ENCODE results near the gene ATP1A4.
A peak's percentile ranks its signal among the peaks of the same experiment; 100 is the strongest.
"Not testable (repeated sequence)": the region's sequence is repeated elsewhere in the genome, so short reads cannot be mapped to it uniquely, and the experiment has no call there.

The ATP1A4 gene

DNA sequence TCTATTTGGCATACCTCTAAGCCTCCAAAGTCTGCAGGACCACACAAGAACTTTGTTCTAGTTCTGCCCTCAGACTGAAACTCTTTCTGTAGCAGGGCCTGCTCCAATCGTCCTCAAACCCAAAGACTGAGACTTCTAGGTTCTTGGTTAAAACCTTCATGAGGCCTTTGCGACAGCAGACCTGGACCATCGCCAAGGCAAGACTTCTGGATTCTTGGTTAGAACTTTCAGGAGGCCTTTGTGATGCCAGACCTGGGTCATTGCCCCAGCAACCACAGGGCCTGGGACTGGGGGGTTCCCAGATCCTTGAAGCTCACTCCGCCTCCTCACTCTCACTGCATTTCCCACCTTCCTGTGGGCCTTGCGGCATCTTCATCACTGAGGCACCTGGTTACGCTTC is at the start of gene ATP1A4:
ATP1A4 (plus strand) TSS at position 301 of the 400 bp plus-strand sequence. CDS start 438 bp downstream, outside the sequence.
- Mint-ChIP-seq H3K36me3 (ENCODE audit: low read depth) (no peaks in the 10 kb centered on the region), H3K4me3 (no peak within 1 kb of the TSS), H3K9me3 (no peaks in the 10 kb centered on the region), H3K27ac (peak within 1 kb of the TSS; percentile 47), H3K4me1 (ENCODE audit: low read depth) (peaks cover 28% of the 10 kb centered on the region), H3K27me3 (no peaks in the 10 kb centered on the region)
- intact Hi-C loops (cut with micrococcal nuclease), result no loop called here

DNA sequence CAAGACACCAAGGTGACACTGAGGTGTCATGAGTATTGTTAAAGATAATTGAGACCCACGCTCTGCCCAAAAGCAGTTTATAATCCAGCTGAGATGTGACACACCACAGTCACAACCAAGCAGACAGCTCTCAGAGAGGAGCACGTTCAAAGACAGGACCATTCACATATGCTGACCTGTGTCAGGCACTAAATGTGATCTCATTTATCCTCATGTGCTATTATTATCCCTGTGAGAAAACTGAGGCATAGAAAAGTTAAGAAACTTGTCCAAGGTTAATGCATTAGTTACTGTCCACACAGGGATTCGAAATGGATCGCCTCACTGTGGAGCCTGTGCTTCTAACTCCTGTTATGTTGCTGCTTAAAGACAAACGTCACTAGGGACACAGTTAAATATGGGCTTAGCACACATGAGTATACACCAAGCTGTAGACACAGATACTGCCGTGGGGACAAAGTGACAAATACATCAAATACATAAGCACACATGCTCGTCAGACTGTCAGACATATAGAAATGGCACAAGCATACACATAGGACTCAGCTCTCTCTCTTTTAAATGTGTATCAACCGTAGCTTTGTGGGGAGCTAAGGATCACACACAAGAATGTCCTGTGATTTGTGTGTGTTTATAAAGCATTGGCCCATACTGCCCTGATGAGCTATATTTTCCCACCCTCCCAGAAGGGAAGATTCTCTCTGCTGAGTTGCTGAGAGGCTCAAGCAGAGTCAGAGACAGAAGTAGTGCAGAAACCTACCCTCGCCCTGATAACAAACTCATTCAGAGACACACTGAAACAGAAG is 49.5 kb upstream of the ATP1A4 start:
- no peaks in the 10 kb centered on the region for H3K9me3 Mint-ChIP-seq
- intact Hi-C loops (cut with micrococcal nuclease), result loop anchor here (1.0 to 5.0 kb wide), 6 partner anchors 60 to 275 kb away; no protein-coding TSS in a partner anchor
- no peak overlapping the region for H3K4me3 Mint-ChIP-seq
- peaks cover 85% of the 10 kb centered on the region for H3K4me1 Mint-ChIP-seq (ENCODE audit: low read depth)
- H3K27me3 Mint-ChIP-seq, result peaks cover 2% of the 10 kb centered on the region
- H3K27ac Mint-ChIP-seq, result peak overlapping the region; percentile 57
- H3K36me3 Mint-ChIP-seq (ENCODE audit: low read depth), result peaks cover 9% of the 10 kb centered on the region

DNA sequence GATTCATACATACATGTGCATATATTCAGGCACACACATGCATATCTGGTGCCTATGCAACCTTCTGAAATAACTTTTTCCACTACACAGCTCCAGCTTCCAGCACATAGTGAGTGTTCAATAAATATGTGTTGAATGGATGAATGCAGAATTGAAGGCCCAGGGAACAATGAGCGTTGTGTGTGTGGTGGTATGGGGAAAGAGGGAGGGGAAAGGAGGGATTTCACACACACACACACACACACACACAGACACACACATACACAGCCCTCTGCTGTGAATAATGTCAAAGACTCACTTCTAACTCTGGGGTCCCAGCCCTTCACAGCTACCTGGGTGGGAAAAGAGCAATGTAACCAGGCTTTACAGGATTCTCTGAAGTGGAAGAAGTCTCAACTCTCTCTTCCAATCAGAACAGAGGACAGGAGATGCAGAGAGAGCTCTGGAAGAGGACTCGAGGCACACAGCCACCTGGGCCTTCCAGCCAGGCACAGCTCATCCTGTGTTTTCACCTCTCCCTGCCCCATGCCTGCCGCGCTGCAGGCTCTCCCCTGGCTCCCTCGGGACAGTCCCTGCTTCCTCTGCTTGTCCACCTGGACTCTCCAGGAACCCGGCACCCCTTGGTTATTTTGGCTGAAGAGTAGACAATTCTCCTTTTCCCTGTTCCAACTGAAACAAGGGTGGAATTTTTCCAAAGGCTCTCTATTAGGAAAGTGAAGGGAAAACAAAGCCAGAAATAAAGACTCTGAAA is 47.6 kb upstream of the ATP1A4 start:
- Mint-ChIP-seq H3K36me3 (ENCODE audit: low read depth) (no peaks in the 10 kb centered on the region), H3K4me3 (no peak overlapping the region), H3K9me3 (no peaks in the 10 kb centered on the region), H3K27me3 (peaks cover 5% of the 10 kb centered on the region), H3K27ac (peak overlapping the region; percentile 75), H3K4me1 (ENCODE audit: low read depth) (peaks cover 84% of the 10 kb centered on the region)
- intact Hi-C loops (cut with micrococcal nuclease), result loop anchor here (5.0 kb wide), 4 partner anchors 58 to 273 kb away; no protein-coding TSS in a partner anchor

DNA sequence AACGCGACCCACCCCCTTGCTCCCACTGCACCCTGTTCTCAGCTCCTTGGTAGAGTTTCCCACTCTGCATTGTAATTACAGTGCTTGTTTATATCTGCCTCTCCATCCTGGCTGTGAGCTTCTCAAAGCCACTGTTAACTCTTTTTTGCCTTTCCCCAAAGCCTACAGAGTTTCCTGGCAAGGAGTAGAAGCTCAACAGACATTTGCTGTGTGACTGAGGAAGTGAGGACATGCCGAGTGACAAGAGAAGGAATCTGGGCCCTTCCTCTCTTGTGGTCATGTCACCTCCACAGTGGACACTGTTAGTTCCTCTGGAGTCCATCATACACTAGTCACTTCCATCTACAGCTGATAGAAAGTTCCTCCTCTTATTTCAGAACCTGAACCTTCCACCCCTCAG is 46.9 kb upstream of the ATP1A4 start:
- Mint-ChIP-seq H3K4me3 (no peak overlapping the region), H3K9me3 (no peaks in the 10 kb centered on the region), H3K36me3 (ENCODE audit: low read depth) (no peaks in the 10 kb centered on the region), H3K27ac (peak overlapping the region; percentile 75), H3K4me1 (ENCODE audit: low read depth) (peaks cover 83% of the 10 kb centered on the region), H3K27me3 (peaks cover 10% of the 10 kb centered on the region)
- intact Hi-C loops (cut with micrococcal nuclease), result loop anchor here (5.0 kb wide), 4 partner anchors 58 to 273 kb away; no protein-coding TSS in a partner anchor

DNA sequence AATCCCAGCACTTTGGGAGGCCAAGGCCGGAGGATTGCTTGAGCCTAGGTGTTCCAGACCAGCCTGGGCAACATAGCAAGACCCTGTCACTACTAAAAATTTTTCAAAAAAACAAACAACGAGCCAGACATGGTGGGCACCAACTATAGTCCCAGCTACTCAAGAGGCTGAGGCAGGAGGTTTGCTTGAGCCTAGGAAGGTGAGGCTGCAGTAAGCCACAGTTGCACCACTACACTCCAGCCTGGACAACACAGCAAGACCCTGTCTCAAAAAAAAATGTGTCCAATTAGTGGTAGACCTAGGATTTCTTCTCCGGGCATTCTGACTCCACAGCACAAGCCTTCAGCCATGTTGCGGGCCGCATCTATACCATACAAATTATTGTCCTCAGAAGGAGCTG is 46.2 kb upstream of the ATP1A4 start:
- Mint-ChIP-seq H3K27ac (peak overlapping the region; percentile 75), H3K27me3 (peaks cover 13% of the 10 kb centered on the region), H3K4me1 (ENCODE audit: low read depth) (peaks cover 78% of the 10 kb centered on the region), H3K9me3 (no peaks in the 10 kb centered on the region), H3K36me3 (ENCODE audit: low read depth) (no peaks in the 10 kb centered on the region), H3K4me3 (no peak overlapping the region)
- intact Hi-C loops (cut with micrococcal nuclease), result no loop called here

DNA sequence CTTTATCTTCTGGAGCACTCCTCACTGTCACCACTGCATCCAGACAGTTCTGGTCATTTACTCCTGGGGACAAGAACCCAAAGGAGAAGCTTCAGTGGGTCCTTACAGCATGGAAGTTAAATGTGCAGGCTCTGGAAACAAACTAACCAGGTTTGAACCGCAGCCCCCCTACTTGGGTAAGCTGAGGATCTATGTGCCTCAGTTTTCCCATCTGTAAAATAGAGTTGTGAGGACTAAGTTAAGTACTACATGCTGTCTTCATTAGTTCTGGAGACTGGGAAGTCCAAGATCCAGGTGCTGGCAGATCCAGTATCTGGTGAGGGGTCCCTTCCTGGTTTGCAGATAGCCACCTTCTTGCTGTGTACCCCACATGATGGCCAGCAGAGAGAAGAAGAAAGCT is 43.9 kb upstream of the ATP1A4 start:
- Mint-ChIP-seq H3K9me3 (no peaks in the 10 kb centered on the region), H3K4me3 (no peak overlapping the region), H3K36me3 (ENCODE audit: low read depth) (no peaks in the 10 kb centered on the region), H3K27me3 (peaks cover 21% of the 10 kb centered on the region), H3K27ac (no peak overlapping the region), H3K4me1 (ENCODE audit: low read depth) (peaks cover 58% of the 10 kb centered on the region)
- intact Hi-C loops (cut with micrococcal nuclease), result no loop called here

DNA sequence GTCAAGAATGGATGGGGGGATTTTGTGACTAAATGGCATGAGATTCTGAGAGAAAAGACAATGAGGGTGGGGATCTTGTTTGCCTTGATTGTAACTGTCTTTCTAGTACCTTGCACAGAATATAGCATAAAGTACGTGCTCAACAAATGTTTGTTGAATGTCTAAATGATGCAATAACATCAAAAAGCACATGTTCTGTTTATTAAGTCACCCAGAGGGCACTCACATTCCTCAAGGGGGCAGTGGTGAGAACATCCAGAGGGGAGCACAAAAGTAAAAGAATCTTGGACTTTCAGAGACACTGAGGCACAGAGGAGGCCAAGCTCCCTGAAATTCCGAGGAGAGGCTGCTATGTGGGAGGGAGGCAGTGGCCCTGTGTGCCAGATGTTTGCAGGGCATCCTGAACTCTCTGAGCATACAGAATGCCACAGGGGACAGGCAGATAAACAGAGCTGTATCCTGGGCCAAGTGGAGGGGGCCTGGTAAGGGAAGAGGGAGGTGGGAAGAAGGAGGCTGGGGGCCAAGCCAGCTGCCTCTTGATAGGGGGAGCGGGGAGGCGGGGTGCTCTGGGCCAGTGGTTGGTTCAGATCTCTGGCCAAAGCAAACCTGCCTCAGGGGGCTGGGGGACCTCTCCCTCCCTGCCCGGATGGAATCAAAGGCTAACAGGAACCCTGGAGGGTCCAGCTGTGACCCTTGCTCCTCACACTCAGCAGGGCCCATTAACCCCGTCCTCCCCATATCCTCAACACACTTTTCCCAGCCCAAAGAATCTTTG is 42.3 kb upstream of the ATP1A4 start:
- H3K27me3 Mint-ChIP-seq, result peaks cover 21% of the 10 kb centered on the region
- no peaks in the 10 kb centered on the region for H3K36me3 Mint-ChIP-seq (ENCODE audit: low read depth)
- H3K9me3 Mint-ChIP-seq, result no peaks in the 10 kb centered on the region
- H3K4me3 Mint-ChIP-seq, result no peak overlapping the region
- intact Hi-C loops (cut with micrococcal nuclease), result no loop called here
- H3K27ac Mint-ChIP-seq, result no peak overlapping the region
- H3K4me1 Mint-ChIP-seq (ENCODE audit: low read depth), result peaks cover 43% of the 10 kb centered on the region

DNA sequence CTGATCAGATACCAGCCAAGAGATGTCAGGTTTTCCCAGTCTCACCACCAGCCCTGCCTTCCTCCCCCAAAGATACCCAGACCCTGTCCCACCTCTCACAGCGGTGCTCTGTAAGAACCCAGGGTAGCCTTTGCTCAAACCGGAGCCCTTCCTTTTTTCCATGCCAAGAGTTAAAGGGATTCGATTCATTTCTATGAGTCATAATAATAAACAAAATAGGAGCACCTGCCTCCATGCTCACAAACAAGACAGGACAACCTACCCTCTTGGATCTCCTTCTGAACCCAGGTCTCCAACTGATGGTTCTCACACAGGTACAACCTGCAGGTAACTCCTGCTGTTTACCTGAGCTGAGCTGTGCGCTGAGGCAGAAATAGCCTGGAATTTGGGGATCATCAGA is 41.7 kb upstream of the ATP1A4 start:
- intact Hi-C loops (cut with micrococcal nuclease), result no loop called here
- Mint-ChIP-seq H3K27ac (no peak overlapping the region), H3K9me3 (no peaks in the 10 kb centered on the region), H3K4me1 (ENCODE audit: low read depth) (peaks cover 37% of the 10 kb centered on the region), H3K4me3 (no peak overlapping the region), H3K27me3 (peaks cover 26% of the 10 kb centered on the region), H3K36me3 (ENCODE audit: low read depth) (no peaks in the 10 kb centered on the region)

DNA sequence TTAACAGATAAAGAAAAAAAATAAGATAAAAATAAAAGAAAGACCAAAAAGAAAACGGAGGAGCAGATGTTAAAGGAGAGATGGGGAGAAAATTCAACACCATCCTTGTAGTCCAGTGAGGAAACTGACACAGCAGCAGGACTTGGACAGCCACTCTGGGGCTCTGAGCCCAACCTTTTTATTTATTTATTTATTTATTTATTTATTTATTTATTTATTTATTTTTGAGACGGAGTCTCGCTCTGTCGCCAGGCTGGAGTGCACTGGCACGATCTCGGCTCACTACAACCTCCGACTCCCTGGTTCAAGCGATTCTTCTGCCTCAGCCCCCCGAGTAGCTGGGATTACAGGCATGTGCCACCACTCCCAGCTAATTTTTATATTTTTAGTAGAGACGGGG is 39.9 kb upstream of the ATP1A4 start:
- peaks cover 42% of the 10 kb centered on the region for H3K27me3 Mint-ChIP-seq
- H3K4me1 Mint-ChIP-seq (ENCODE audit: low read depth), result peaks cover 20% of the 10 kb centered on the region
- H3K36me3 Mint-ChIP-seq (ENCODE audit: low read depth); H3K9me3 Mint-ChIP-seq; intact Hi-C loops (cut with micrococcal nuclease); H3K27ac Mint-ChIP-seq; H3K4me3 Mint-ChIP-seq: not testable (repeated sequence)

DNA sequence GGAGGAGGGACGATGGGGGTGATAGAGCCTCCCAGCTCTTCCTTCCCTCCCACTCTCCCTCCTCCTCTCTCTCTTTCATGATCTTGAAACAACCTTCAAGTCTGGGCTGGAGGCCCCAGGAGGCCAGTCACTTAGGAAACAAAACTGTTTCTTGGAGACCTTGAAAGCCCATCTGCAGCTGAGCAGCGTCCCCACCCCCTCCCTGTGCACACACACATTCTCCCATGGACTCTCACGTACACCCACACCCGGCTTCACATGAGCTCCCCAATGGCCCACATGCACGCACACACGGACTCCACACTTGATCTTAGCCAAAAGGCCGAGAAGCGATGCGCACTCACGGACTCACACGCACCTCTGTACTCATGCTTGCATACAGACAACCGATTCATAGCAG is 39.0 kb upstream of the ATP1A4 start:
- H3K9me3 Mint-ChIP-seq, result no peaks in the 10 kb centered on the region
- peaks cover 44% of the 10 kb centered on the region for H3K27me3 Mint-ChIP-seq
- intact Hi-C loops (cut with micrococcal nuclease), result no loop called here
- H3K4me1 Mint-ChIP-seq (ENCODE audit: low read depth), result peaks cover 16% of the 10 kb centered on the region
- no peak overlapping the region for H3K4me3 Mint-ChIP-seq
- no peaks in the 10 kb centered on the region for H3K36me3 Mint-ChIP-seq (ENCODE audit: low read depth)
- no peak overlapping the region for H3K27ac Mint-ChIP-seq

DNA sequence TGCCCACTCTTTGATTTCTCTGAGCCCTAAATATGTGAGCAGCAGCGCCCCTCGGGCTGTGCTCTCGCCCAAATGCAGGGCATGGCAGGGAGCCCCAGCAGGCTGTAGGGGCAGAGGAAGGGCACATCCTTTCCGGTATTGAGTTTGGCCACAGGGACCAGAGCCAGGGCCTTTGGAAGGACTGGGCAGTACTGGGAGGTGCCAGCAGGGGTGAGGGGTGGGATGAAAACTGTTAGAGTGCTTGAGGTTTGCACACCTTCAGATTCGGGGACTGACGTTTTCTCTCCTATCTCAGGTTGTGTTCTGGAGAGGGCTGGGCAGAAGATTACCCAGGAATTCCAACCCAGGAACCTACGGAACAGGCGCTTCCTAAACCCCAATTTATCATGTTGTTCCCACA is 38.0 kb upstream of the ATP1A4 start:
- intact Hi-C loops (cut with micrococcal nuclease), result no loop called here
- Mint-ChIP-seq H3K36me3 (ENCODE audit: low read depth) (no peaks in the 10 kb centered on the region), H3K27ac (no peak overlapping the region), H3K9me3 (no peaks in the 10 kb centered on the region), H3K4me1 (ENCODE audit: low read depth) (peaks cover 14% of the 10 kb centered on the region), H3K27me3 (peaks cover 50% of the 10 kb centered on the region), H3K4me3 (no peak overlapping the region)

DNA sequence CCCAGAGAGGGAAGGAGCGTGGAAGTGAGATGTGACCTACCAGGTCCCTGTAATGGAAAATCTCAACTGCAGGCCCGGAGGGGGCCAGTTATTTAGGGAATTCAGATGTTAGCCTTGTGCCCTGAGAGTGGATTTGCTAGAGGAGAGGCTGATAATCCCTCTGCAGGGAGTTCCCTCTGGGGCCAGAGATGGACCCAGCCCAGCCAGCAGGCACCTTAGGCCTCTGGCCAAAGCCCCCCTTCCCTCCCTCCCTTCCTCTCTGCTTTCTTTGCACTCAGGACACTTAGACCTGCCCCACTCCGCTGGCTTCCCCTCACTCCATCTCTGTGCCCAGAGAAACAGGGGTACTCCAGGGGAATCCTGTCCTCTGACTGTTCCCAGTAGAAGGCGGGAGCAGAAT is 37.3 kb upstream of the ATP1A4 start:
- Mint-ChIP-seq H3K4me1 (ENCODE audit: low read depth) (peaks cover 8% of the 10 kb centered on the region), H3K27ac (no peak overlapping the region), H3K36me3 (ENCODE audit: low read depth) (no peaks in the 10 kb centered on the region), H3K27me3 (peaks cover 48% of the 10 kb centered on the region), H3K4me3 (no peak overlapping the region), H3K9me3 (no peaks in the 10 kb centered on the region)
- intact Hi-C loops (cut with micrococcal nuclease), result no loop called here

DNA sequence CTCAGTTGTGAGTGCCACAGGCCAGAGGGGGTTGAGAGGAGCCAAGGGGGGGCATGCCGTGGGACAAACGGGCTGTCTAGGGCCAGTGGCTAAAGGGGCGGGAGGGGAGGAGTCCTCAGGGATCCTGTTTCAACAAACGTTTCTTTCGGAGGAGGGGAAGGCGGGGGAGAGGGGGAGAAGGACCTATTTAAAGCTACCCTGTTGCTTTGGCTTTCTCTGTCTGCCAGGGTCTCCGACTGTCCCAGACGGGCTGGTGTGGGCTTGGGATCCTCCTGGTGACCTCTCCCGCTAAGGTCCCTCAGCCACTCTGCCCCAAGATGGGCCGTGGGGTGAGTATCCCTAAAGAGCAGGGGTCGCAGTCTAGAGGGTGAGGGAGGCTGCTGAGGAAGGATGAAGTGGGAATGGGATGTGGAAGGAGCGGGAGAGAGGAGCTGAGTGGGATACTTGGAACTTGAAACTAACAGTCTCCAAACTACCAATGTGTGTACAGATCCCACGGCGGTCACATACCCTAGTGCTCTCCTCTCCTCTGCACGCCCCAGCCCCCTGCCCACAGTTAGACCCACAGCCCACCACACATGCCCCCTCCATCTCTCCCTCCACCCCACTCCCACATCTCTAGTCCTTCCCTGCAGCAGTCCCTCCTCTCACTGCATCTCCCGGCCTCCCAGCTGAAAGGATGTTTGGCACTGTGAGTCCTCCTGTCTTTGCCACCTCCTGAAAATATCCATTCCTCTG is 35.7 kb upstream of the ATP1A4 start, which contains the start of gene ATP1A2:
ATP1A2 (plus strand) TSS at position 215 of the 738 bp plus-strand sequence; CDS start at position 318, 103 bp downstream.
- Mint-ChIP-seq H3K4me1 (ENCODE audit: low read depth) (peaks cover 10% of the 10 kb centered on the region), H3K9me3 (no peaks in the 10 kb centered on the region), H3K4me3 (no peak within 1 kb of the TSS), H3K36me3 (ENCODE audit: low read depth) (no peaks in the 10 kb centered on the region), H3K27ac (no peak within 1 kb of the TSS), H3K27me3 (peaks cover 37% of the 10 kb centered on the region)
- intact Hi-C loops (cut with micrococcal nuclease), result no loop called here
